Mesendoderm (in vitro differentiated cells): Measurements from ENCODE around the gene MPG.
"Not testable (repeated sequence)": the region's sequence is repeated elsewhere in the genome, so short reads cannot be mapped to it uniquely, and the experiment has no call there.

Experiments
- DNase-seq: peaks from one replicate; pipeline ENCODE4 v3.0.0; 2013
- H2AK5ac ChIP-seq: 2 replicates; pipeline ENCODE4 v1.6.1; 2013; ENCODE audit warnings: low read length, inconsistent platforms
- H2BK120ac ChIP-seq: 2 replicates; pipeline ENCODE4 v1.6.1; 2013; ENCODE audit warnings: low read depth, mild to moderate bottlenecking, low read length, moderate library complexity, mixed read lengths
- H2BK15ac ChIP-seq: replicated peaks from 2 replicates; pipeline ENCODE4 v1.6.1; 2013; ENCODE audit warnings: low read depth, mild to moderate bottlenecking, moderate library complexity
- H2BK5ac ChIP-seq: 2 replicates; pipeline ENCODE4 v1.6.1; 2013; ENCODE audit warnings: low read length, inconsistent platforms
- H3K18ac ChIP-seq: 2 replicates; pipeline ENCODE4 v1.6.1; 2013; ENCODE audit warnings: mild to moderate bottlenecking, low read length, mixed read lengths
- H3K23ac ChIP-seq: one replicate; pipeline ENCODE4 v1.6.1; 2013; ENCODE audit warnings: low read length
- H3K27ac ChIP-seq: 2 replicates; pipeline ENCODE4 v1.5.1; 2013; ENCODE audit warnings: low read depth, mild to moderate bottlenecking, inconsistent platforms, low read length, moderate library complexity
- H3K27me3 ChIP-seq: 2 replicates; pipeline ENCODE4 v1.6.1; 2013; ENCODE audit warnings: low read length, control low read depth, mild to moderate bottlenecking, inconsistent platforms; ENCODE audit not compliant: insufficient read depth, poor library complexity
- H3K36me3 ChIP-seq: 2 replicates; pipeline ENCODE4 v1.6.1; 2013; ENCODE audit warnings: low read length, inconsistent platforms; ENCODE audit not compliant: control insufficient read depth, insufficient read depth
- H3K4ac ChIP-seq: one replicate; pipeline ENCODE4 v1.6.1; 2013; ENCODE audit warnings: low read depth, mild to moderate bottlenecking, low read length, moderate library complexity
- H3K4me1 ChIP-seq: 2 replicates; pipeline ENCODE4 v1.6.1; 2013; ENCODE audit warnings: low read depth, low read length, inconsistent platforms; ENCODE audit not compliant: control insufficient read depth
- H3K4me2 ChIP-seq: 2 replicates; pipeline ENCODE4 v1.6.1; 2013; ENCODE audit warnings: low read length
- H3K4me3 ChIP-seq: 2 replicates; pipeline ENCODE4 v1.5.1; 2013; ENCODE audit warnings: mild to moderate bottlenecking, low read length
- H3K56ac ChIP-seq: one replicate; pipeline ENCODE4 v1.6.1; 2013; ENCODE audit warnings: low read length
- H3K79me1 ChIP-seq: 2 replicates; pipeline ENCODE4 v1.6.1; 2013; ENCODE audit warnings: low read length, inconsistent platforms
- H3K79me2 ChIP-seq: 2 replicates; pipeline ENCODE4 v1.6.1; 2013; ENCODE audit warnings: mild to moderate bottlenecking, low read length; ENCODE audit not compliant: control insufficient read depth, insufficient read depth
- H3K9ac ChIP-seq: 2 replicates; pipeline ENCODE4 v1.6.1; 2013; ENCODE audit warnings: low read length, inconsistent platforms
- H4K5ac ChIP-seq: one replicate; pipeline ENCODE4 v1.6.1; 2013; ENCODE audit warnings: low read length
- H4K8ac ChIP-seq: one replicate; pipeline ENCODE4 v1.6.1; 2013; ENCODE audit warnings: low read depth, mild to moderate bottlenecking, control low read depth, low read length, moderate library complexity
- WGBS: extraction: QIAGEN DNeasy Blood & Tissue Kit; methylation state at CpG from one replicate; pipeline ENCODE4 v1.1.7; 2013; ENCODE audit warnings: low lambda C conversion rate, missing lambda C conversion rate; ENCODE audit not compliant: insufficient coverage; ENCODE audit errors: extremely low coverage; 5-methylcytosine and 5-hydroxymethylcytosine counted together

Gene MPG

DNA sequence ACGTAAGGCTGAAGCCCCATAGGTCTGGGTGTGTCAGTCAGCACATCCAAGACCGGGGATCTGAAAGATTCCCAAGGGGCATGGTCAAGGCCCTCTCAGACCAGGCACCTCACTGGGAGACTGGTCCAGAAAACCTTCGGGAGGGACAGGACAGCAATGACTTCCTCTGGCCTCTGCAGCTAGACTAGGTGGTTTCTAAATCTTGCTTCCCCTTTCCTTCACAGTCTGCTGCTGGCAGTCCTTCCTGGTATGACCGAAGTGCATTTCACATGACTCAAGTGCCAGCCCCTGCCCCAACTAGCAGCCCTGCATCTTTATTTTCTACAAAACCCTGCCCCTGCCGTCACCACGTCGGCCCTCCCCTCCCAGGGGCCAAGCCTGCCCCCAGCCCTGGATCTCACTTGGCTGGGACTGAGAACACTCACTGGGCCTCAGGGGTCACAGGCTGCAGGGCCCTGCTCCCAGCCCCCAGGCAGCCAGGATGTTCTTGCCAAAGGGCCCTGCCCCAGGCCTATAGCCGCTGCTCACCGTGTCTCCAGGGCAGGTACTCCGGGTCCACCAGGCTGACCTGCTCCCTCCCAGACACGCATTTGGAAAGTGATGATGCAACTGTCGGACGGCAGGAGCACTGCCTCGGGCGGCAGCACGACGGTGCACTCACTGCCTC, 42.9 kb upstream of the MPG start:
- H4K8ac ChIP-seq, result no peak overlapping the region

DNA sequence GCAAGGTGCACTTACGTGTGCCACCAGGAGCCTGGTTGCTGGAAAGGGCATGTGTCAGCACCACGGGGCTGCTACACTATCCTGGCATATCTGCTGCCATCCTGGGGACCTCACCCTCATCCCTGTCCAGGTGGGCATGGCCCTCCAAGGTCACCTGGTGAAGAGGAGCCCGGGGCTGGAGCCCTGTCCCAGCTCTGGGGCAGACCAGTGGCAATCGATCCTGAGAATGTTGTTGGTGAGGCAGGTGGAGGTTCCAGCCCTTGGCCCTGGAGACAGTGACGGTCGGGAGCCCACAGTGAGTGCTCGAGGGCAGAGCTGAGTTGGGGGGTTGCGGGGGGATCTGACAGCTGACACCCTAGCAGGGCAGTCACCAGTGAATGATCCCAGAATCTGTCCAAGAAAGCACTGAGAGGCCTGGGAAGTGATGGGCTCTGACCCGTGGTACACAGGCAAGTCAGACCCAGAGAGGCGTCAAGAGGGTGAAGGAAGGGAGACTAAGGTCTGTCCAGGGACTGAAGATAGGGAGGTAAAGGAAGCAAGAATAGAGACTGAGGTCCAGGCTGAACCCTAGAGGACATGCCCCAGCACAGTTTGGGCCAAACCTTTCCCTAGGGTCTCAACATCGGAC, 42.2 kb upstream of the MPG start:
- Histone ChIP-seq H3K18ac (no peak overlapping the region), H3K79me1 (no peaks in the 10 kb centered on the region), H2AK5ac (no peak overlapping the region), H3K4me1 (no peaks in the 10 kb centered on the region), H3K79me2 (no peaks in the 10 kb centered on the region), H3K4me3 (no peak overlapping the region), H4K8ac (no peak overlapping the region), H3K27me3 (no peaks in the 10 kb centered on the region), H3K56ac (no peak overlapping the region), H3K27ac (no peak overlapping the region), H3K4me2 (no peak overlapping the region), H3K4ac (no peak overlapping the region), H3K23ac (no peak overlapping the region), H3K9ac (no peak overlapping the region), H2BK15ac (no peak overlapping the region), H4K5ac (no peak overlapping the region), H3K36me3 (peaks cover 1% of the 10 kb centered on the region), H2BK120ac (no peak overlapping the region), H2BK5ac (no peak overlapping the region)
- DNase-seq, result no peak
- WGBS, result no CpG with 5 or more reads among the region's 11 CpGs

More for the DNA sequence above, 42.9 kb upstream of the MPG start:
- Histone ChIP-seq H3K79me1 (no peaks in the 10 kb centered on the region), H3K27me3 (no peaks in the 10 kb centered on the region), H3K9ac (no peak overlapping the region), H2BK15ac (no peak overlapping the region), H3K36me3 (peaks cover 1% of the 10 kb centered on the region), H2BK120ac (no peak overlapping the region), H3K56ac (no peak overlapping the region), H3K27ac (no peak overlapping the region), H2BK5ac (no peak overlapping the region), H3K18ac (no peak overlapping the region), H3K23ac (no peak overlapping the region), H2AK5ac (no peak overlapping the region), H3K4ac (no peak overlapping the region), H3K4me1 (no peaks in the 10 kb centered on the region), H3K79me2 (no peaks in the 10 kb centered on the region), H4K5ac (no peak overlapping the region), H3K4me2 (no peak overlapping the region), H3K4me3 (no peak overlapping the region)
- no peak for DNase-seq
- no CpG with 5 or more reads among the region's 17 CpGs for WGBS

DNA sequence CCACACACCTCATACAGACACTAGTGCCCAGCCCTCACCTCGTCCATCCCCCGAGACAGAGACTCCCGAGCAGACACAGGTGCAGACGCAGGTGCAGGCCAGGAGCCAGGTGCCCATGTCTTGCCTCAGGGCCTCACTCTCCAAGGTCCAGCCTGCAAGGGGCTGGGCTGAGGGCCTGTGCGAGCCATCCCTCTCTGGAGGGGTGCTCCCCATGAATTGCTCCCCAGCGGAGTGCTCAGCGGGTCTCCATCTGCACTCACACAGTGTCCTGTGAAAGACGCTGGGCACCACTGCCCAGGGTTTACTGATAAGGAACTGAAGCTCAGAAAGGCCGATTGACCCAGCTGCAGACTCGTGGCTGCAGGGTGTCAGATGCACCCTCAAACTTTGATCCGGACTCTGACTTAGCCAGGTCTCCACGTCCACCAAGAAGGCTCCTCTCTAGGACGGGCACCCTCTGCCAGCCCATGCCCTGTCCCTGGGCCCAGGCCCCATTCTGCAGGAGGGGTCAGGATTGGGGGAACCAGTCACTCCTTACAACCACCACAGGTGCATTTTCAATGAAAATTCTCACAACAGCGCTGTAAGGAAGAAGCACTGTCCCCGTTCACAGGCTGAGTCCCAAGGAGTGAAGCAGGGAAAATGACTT, 41.6 kb upstream of the MPG start:
- no CpG with 5 or more reads among the region's 15 CpGs for WGBS
- no peak for DNase-seq
- no peak overlapping the region for H3K9ac ChIP-seq

DNA sequence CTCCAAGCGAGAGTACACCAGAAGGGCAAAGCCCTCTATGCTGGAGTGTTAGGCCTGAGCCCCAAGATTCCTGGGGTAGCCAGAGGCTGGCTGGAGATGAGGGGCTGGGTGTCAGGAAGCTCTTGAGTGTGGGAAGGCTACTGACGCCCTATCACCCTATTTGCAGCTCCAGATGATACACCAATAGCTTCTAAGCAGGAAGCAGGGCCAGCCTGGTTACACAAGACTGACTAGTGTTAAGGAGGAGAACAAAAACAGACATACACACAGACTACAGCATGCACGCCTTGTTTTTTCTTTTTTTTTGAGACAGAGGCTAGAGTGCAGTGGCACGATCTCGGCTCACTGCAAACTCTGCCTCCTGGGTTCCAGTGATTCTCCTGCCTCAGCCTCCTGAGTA, 40.5 kb upstream of the MPG start:
- Histone ChIP-seq H2BK15ac (no peak overlapping the region), H2BK5ac (no peak overlapping the region), H3K56ac (no peak overlapping the region), H3K4ac (no peak overlapping the region), H3K27ac (no peak overlapping the region), H4K5ac (no peak overlapping the region), H2AK5ac (no peak overlapping the region), H3K4me3 (no peak overlapping the region), H3K4me2 (no peak overlapping the region), H3K18ac (no peak overlapping the region), H3K9ac (no peak overlapping the region), H3K23ac (no peak overlapping the region), H3K27me3 (no peaks in the 10 kb centered on the region), H3K4me1 (no peaks in the 10 kb centered on the region), H2BK120ac (no peak overlapping the region), H4K8ac (no peak overlapping the region), H3K36me3 (peaks cover 2% of the 10 kb centered on the region), H3K79me1 (no peaks in the 10 kb centered on the region), H3K79me2 (no peaks in the 10 kb centered on the region)
- DNase-seq, result no peak
- WGBS, result no CpG with 5 or more reads among the region's 5 CpGs

More for the DNA sequence above, 41.6 kb upstream of the MPG start:
- Histone ChIP-seq H4K5ac (no peak overlapping the region), H3K79me2 (no peaks in the 10 kb centered on the region), H4K8ac (no peak overlapping the region), H3K18ac (no peak overlapping the region), H3K36me3 (peaks cover 1% of the 10 kb centered on the region), H2BK120ac (no peak overlapping the region), H3K23ac (no peak overlapping the region), H3K4ac (no peak overlapping the region), H3K27ac (no peak overlapping the region), H2AK5ac (no peak overlapping the region), H3K56ac (no peak overlapping the region), H3K27me3 (no peaks in the 10 kb centered on the region), H2BK5ac (no peak overlapping the region), H3K4me3 (no peak overlapping the region), H3K4me2 (no peak overlapping the region), H3K4me1 (no peaks in the 10 kb centered on the region), H3K79me1 (no peaks in the 10 kb centered on the region), H2BK15ac (no peak overlapping the region)

DNA sequence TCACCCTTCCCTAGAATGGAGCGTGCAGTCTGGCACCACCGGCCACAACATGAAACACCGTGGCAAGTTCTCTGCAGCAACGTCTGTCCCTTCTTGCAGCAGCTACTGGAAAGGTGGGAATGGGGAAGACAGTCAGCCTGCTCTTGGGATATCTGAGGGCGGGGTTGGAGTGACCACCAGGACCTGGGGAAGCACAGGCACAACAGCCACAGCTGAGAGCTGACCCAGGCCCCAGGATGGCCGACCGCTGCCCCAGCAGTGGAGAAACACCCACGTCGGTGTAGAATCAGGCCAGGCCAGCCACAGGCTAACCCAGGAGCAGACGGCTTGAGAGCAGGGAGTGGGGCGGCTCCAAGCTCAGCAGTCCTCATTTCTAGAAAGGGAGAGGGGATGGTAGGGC, 39.8 kb upstream of the MPG start:
- H3K4me2 ChIP-seq, H3K4me3 ChIP-seq, H2BK120ac ChIP-seq, H4K5ac ChIP-seq, H3K79me1 ChIP-seq, H3K18ac ChIP-seq, H3K27me3 ChIP-seq, DNase-seq, H3K4ac ChIP-seq, H3K36me3 ChIP-seq, H3K27ac ChIP-seq, H4K8ac ChIP-seq, H3K56ac ChIP-seq, H3K4me1 ChIP-seq, H3K23ac ChIP-seq, H2BK5ac ChIP-seq, H3K79me2 ChIP-seq, H2BK15ac ChIP-seq, H3K9ac ChIP-seq, H2AK5ac ChIP-seq: not testable (repeated sequence)
- WGBS, result no CpG with 5 or more reads among the region's 11 CpGs
